UCSD-AML1 (cell line): ENCODE results near the gene SOWAHC.
"Not testable (repeated sequence)": the region's sequence is repeated elsewhere in the genome, so short reads cannot be mapped to it uniquely, and the experiment has no call there.

ENCODE experiments used
- DNase-seq: peaks from one replicate; lab custom pipeline; 2025; ENCODE audit not compliant: unreplicated experiment; lab: John Stamatoyannopoulos, UW

SOWAHC gene

DNA sequence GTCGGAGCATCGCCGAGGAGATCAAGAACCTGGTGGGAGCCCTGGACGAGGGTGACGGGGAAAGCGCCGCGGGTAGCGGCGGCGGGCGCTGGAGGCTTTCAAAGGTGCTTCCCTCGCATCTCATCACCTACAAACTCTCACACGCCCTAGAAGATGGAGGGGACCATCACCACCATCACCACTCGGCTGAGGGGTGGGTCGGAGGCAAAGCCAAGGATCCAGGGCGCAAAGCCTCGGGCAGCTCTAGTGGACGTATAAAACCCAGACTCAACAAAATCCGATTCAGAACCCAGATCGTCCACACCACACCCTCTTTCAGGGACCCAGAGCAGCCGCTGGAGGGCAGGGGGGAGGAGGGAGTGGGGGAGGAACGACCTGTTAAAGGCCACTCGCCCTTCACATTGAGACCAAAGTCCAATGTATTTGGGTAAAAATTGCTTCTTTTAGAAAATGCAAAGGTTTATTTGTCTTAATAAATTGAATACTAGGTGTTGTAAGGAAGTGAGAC is 1.5 kb downstream of the SOWAHC start:
- DNase-seq = no peak

DNA sequence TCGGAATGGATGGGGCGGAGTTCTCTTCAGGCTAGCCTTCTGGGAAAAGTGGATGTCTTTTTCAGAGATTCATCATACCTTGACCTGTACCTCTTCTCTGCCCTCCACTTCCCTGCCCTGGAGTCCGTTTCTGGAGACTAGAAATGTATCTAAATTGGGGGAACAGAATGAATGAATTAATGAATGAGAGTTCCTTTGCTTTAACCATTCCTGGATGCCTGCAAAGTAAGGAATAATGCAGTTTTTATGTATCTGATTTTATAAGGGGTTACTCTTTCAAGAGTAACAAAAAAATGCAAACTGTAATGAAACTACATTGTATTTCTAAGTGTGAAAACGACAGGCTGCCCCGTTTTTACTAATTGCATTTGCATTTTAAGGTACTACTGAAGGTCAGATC is 2.0 kb downstream of the SOWAHC start:
- DNase-seq = no peak

DNA sequence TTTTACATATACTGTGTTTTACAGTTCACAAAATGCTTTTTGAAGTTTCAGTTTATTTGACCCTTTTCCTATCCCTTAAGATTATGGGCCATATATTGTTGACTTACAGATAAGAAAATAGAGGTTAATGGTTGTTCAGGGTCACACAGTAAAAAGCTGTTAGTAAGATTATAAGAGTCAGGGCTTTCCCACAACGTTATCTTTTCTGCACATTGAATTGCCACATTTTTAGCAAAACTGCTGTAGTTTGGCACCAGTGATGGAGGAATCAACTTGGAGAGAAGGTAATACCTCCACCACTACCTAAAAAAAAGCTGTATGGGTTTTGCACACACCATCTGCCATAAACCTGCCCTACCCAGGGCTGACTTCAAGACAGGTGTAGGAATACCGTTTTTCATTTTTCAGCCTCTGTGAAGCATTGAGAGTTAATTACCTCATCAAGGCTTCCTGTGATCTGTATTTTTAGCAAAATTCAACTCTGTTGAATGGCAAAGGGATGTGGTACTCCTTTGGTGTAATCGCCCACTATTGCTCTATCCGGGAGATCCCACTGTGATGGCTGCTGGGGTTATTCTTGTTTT is 5.0 kb downstream of the SOWAHC start:
- no peak for DNase-seq

DNA sequence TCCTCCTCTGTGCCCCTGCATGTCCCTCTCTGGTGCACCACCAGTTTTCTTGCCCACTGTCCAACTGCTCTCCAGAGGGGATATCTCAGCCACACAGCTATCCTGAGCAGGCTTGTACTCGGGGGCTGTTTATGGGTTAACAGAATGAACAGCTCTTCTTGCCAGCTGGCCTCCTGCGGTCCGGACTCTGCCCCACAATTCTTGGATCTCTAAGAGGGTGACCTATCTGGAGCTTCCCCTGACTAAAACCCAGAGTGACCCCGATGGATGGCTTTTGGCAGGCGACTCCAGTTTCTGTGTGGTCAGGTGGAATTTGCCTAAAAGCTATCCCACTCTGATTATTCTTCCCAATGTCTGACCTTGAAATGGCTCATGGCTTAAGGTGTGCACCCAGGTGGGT is 9.1 kb downstream of the SOWAHC start:
- no peak for DNase-seq

DNA sequence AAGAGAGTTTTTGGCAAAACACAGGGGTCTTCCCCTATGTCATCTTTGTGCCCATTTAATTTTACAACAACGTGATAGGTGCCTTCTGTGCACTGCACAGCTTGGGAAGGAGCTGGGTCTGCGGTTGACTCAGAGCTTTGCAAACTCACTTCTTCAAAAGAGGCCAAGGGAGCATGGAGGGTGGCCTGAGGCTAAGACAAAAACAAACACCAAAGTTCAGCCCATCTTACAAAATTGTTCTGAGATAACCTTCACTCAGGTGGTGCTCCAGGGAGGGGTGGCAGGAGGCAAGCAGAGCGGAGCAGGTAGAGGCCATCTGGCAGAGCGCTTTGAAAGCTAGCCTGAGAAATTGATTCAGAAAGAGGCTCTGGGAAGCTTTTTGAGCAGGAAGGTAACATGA is 9.8 kb downstream of the SOWAHC start:
- no peak for DNase-seq

DNA sequence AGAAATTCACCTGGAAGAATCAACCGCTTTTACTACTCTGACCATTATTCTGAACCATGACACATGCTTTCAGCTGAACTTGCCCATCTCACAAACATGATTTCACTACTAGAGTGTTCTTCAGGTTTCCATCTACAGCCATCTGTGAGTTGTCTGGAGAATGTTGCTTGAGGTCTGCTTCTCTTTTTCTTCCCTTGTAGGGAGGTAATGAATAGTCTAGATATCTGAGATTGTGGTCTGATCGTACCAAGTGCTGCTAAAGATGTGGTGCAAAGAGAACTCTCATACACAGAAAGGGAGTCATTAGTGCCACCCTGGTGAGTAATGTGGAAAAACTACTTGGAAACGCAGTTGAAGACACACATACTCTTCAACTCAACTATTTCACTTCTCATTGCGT is 10.2 kb downstream of the SOWAHC start:
- no peak for DNase-seq

DNA sequence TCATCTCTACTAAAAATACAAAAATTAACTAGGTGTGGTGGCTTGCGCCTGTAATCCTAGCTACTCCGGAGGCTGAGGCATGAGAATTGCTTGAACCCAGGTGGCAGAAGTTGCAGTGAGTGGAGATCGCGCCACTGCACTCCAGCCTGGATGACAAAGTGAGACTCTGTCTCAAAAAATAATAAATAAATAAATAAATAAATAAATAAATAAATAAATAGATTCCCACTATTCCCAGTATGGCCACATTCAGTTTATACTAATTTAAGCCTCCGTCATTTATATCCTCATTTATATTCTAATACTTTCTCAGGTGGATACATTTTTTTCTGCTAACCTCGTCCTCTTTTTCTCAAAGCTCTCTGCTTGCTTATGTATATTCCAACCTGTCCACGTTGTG is 14.2 kb downstream of the SOWAHC start:
- DNase-seq = not testable (repeated sequence)

DNA sequence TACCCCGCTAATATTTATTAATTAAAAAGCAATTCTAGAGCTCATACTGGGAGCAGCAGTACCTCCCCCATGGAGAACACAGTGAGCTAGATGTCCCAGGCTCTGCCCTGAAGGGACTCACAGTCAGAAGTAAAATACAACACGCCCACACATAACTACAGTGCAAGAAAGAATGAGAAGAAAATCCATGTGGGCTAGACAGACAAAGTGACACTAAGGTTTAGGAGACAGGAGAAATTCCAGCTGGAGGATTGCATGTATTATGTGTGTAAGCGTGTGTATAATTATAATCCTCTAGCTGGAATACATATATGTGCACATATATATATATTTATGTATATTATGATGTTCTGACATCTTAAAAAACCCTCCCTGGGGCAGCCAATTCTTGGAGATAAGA is 15.7 kb downstream of the SOWAHC start:
- no peak for DNase-seq

DNA sequence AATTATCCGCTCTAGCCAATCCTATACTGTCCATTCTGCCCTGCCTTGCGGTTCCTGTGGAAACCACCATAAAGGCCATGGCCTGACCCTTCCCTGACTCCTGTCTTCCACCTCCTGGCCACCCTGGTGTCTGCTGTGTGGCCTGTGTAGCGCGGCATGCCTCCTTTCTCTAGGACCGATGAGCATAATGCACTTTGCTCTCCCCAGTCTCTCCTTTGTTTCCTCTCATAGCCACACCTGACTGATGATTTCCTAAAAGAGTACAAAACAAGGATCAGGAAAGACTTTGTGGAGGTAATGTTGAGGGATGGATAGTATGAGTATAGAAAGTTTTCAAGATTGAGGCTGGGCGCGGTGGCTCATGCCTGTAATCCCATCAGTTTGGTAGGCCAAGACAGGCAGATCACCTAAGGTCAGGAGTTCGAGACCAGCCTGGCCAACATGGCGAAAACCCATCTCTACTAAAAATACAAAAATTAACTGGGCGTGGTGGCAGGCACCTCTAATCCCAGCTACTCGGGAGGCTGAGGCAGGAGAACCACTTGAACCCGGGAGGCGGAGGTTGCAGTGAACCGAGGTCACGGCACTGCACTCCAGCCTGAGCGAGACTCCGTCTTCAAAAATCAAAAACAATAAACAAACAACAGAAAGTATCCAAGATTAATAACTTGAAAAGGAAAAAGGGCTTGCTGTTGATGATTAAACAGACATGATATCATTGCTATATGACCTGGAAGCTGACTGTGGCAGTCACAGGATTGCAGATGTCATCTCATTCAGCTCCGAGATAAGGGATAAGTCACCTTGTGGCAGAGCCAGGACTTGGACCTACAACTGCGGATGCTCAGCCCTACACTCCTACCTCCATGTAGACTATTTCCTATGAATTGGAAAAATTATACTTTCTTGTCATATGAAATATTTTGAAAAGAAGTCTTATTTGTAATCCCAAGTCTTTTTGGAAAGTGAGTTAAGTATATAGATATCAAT is 16.6 kb downstream of the SOWAHC start:
- DNase-seq = no peak

DNA sequence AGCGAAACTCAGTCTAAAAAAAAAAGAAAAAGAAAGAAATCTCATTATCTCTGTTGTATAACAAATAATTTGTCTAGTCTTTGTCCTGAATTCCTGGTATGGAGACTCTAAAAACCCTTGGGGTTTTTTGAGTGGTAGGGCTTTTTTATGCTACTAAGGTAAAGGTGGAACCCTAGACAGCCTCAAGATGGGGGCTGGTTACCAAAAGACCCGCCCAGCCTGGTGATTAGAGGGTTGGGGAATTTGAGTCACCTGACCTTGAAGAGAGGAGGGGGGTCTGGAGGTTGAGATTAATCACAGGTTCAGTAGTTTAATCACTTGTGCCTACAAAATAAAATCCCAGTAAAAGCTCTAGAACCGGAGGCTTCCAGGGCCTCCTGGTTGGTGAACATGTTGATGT is 17.6 kb downstream of the SOWAHC start:
- no peak for DNase-seq

DNA sequence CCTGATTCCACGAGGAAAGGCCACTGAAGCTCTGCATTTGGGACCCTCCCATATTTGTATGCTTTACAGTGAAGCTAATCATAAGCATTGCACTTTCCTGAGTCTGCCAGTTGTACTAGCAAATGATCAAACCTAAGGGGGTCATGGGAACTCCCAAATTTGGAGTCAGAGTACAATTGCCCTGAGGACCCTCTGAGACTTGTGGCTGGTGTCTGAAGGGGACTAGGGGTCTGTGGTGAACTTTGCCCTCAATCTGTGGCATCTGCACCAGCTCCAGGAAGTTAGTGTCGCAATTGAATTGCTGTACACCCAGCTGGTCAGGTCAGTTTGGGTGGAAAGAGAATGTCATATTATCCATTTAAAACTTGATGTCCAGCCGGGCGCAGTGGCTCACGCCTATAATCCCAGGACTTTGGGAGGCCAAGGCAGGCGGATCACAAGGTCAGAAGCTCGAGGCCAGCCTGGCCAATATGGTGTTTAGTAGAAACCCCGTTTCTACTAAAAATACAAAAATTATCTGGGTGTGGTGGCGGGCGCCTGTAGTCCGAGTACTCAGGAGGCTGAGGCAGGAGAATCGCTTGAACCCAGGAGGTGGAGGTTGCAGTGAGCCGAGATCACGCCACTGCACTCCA is 18.1 kb downstream of the SOWAHC start:
- DNase-seq = no peak

DNA sequence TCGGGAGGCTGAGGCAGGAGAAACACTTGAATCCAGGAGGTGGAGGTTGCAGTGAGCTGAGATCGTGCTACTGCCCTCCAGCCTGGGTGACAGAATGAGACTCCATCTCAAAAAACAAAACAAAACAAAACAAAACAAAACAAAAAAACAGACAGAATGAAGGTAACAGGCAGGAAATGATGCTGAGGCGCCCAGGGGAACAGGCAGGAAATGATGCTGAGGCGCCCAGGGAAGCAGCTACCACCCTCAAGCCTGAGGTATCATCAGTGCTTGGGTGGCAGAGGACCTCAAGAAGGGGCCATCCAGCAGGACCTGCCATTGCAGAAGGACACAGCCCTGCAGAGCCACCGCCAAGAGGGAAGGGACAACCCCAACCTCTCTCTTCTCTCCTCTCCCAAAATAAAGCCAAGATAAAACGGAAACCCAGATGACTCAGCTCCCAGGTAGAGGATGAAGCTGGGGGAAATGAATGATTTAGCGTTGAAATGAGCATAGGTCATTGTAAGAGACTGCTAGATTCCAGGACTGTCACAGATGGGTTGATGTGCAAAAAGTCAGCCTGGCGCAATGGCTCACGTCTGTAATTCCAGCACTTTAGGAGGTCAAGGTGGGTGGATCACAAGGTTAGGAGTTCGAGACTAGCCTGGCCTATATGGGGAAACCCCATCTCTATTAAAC is 19.3 kb downstream of the SOWAHC start:
- no peak for DNase-seq

DNA sequence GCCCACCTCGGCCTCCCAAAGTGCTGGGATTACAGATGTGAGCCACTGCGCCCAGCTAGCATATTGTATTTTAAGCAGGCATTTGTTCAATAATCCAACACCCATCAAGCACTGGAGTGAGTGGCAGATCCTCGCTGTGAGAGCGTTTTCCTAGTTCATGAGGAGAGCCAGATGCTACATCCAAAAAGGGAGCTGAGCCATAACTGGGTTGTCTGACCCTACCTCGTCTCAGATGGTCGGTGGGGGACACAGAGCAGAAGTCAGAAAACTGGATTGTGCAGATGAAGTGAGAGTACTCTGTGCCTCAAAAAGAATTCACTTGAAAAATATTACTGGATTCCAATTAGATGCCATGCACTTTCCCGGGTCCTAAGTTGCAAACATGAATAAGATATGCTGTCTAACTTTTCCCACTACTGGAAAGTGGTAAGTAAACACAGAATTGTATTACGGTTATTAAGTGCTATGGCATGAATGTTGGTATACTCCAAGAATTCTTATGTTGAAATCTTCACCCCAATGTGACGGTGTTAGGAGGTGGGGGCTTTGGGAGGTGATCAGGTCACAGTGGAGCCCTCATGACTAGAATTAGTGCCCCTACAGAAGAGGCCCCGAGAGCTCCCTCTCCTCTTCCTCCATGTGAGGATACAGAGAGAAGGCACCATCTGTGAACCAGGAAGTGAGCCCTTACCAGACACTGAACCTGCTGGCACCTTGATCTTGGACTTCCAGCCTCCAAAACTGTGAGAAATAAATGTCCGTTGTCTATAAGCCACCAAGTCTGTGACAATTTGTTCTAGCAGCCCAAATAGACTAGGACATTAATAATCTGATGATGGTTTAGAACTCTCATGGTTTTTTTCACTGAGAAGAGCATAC is 21.5 kb downstream of the SOWAHC start:
- DNase-seq = no peak

DNA sequence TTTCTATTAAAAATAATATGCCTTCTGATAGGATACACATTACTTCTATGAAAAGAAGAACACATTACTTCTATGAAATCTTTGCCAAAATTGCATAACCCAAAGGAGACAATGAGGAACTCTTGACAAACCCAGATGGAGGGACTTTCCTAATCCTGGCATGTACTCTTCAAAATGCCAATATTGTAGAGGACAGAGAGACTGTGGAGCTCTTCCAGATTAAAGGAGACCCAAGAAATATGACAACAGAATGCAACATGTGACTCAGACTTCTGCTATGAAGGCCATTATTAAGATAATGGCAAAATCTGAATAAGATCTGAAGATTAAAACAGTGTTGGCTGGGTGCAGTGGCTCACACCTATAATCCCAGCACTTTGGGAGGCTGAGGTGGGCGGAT is 22.2 kb downstream of the SOWAHC start:
- DNase-seq = no peak

DNA sequence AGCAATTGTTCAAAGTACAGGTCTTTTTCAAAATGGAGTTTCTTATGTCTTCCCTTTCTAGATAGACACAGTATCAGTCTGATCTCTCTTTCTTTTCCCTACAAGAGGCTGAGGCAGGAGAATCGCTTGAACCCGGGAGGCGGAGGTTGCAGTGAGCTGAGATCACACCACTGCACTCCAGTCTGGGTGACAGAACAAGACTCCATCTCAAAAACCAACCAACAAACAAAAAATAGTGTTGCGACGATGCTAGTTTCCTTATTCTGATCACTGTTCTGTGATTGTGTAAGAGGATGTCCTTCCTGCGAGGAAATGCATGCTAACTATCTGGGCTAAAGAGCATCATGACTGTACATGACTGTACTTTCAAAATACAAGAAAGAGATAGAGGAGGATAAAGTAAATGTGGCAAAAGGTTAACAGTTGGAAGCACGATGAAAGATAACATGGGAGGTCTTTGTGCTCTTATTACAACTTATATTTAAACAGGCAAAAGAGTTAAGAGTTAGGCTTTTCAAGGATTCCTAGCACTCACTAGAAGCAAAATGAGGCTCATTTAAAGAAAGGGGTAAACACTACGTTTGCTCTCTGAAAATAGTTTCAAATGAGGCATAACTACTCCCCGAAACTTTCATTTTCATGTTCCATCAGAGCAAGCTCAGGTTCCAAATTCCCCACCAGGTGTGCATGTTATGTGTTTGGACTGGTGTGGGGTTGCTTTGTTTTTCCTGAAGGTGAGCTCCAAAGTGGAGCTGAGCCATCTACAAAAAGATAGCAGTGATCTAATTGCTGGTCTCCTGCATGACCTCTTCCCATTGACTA is 23.8 kb downstream of the SOWAHC start:
- no peak for DNase-seq

DNA sequence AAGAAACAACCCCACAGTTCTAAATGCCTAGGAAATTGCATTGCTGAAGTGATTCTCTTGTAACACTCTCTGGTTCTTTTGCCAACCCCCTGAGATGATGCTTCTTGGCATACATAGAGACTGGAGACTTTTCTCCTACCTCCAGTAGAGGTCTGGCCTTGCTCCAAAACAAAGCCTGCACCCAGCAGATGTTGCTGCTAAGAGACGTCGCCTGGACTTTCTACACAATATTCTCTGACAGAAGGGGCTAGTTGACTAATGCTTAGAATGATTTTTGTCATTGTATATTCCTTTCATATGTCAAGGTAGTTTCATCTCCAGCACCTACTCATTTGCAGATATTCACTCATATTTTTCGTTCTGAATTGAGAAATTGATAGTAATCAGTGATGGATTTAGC is 24.6 kb downstream of the SOWAHC start:
- no peak for DNase-seq

DNA sequence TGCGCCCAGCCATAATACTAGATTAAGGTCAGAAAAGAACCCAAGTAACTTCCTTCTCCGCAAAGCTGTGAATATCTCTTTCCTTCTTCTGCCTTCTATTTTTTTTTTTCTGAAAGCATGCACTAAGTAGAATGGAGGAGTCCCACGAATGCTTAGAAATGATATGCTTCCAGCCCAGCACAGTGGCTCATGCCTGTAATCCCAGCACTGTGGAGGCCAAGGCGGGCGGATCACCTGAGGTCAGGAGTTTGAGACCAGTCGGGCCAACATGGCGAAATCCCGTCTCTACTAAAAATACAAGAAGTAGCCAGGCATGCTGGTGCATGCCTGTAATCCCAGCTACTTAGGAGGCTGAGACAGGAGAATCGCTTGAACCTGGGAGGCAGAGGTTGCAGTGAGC is 25.8 kb downstream of the SOWAHC start:
- not testable (repeated sequence) for DNase-seq

DNA sequence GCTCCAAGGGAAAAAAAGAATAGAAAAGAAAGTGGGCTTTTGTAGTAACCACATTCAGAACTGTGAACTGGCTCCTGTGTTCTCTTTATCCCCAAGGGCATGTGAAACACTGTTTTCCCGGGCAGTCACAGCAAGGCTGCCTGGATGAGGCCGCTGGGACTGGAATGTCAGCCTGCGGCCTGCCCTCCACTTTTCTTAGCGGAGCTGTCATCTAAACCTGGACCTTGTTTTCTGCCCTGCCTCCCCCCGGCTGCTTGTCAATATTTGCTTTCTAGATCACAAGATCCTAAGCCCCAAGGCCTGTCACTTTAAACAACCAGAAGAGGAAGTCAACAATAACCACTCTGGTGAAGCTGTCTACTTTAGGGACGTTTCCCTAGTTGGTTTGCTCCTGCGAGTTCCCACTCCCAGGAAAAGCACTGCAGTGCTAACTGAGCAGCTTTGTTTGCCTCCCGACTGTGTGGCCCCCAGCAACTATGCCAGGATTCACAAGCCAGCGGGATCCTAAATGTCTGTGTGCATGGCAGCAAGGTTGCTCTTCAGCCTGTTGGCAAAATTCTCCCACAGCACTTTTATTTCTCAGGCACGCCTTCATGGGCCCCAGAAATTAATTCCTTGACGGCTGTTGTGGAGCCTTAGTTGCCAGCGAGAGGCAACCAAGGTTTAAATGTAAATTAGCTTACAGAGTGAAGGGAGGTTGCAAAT is 30.6 kb downstream of the SOWAHC start:
- DNase-seq = no peak
